Panc1 (cell line): Measurements from ENCODE around the gene ACADSB. TPM values are rescaled to one million over a fixed set of nuclear protein-coding genes. Genes with fewer than 3 reads are reported as not detected.

Experiments used
- ATAC-seq: fragments of 200-7000 bp; cut with Tn5 transposase; 2 replicates; pipeline ENCODE4 v1.9.1; 2020; ENCODE audit warnings: mild to moderate bottlenecking, moderate library complexity
- BruUV-seq: library from RNA; stranded (reverse); fragments of 400-500 nt; replicated peaks from 2 replicates; lab custom pipeline; 2021; lab: Mats Ljungman, UMichigan
- CTCF ChIA-PET: fragments of 300-600 bp; sonication (Branson Sonifier 250); formaldehyde crosslinking; loops from one replicate; lab custom pipeline; 2022; ENCODE audit warnings: antibody characterized with exemption; lab: Charles Lee
- POLR2A ChIA-PET: fragments of 300-600 bp; sonication (Branson Sonifier 250); formaldehyde crosslinking; loops from one replicate; lab custom pipeline; 2022; ENCODE audit warnings: antibody characterized with exemption; lab: Charles Lee
- DNase-seq: peaks from one replicate; pipeline ENCODE4 v3.0.0-alpha.2; 2010; ENCODE audit warnings: low read depth, low spot score
- H3K27ac ChIP-seq: 2 replicates; pipeline ENCODE4 v1.5.1; 2011; ENCODE audit warnings: mild to moderate bottlenecking, low read length, inconsistent platforms
- H3K27me3 ChIP-seq: fragments of 200-500 bp; sonication (Bioruptor generic); 2 replicates; pipeline ENCODE4 v1.6.0; 2014; ENCODE audit warnings: low read length, inconsistent platforms; ENCODE audit not compliant: control insufficient read depth, insufficient read depth
- H3K36me3 ChIP-seq: fragments of 200-500 bp; sonication (Bioruptor generic); 2 replicates; pipeline ENCODE4 v1.5.1; 2014; ENCODE audit warnings: inconsistent platforms, mild to moderate bottlenecking, low read length, moderate library complexity; ENCODE audit not compliant: control insufficient read depth, insufficient read depth
- H3K4me1 ChIP-seq: 2 replicates; pipeline ENCODE4 v1.5.1; 2011; ENCODE audit warnings: inconsistent platforms, mild to moderate bottlenecking, low read length, moderate library complexity; ENCODE audit not compliant: control insufficient read depth, insufficient read depth
- H3K4me3 ChIP-seq, 2 experiments: 2 replicates each; pipeline ENCODE4 v1.5.1; 2011 to 2012; ENCODE audit warnings: low read depth in 2 of 2, low read length in 2 of 2, mild to moderate bottlenecking in 2 of 2, inconsistent platforms in 1 of 2, moderate library complexity in 1 of 2
- H3K9me3 ChIP-seq: fragments of 200-500 bp; sonication (Bioruptor generic); 2 replicates; pipeline ENCODE4 v1.5.1; 2014; ENCODE audit warnings: low read depth, mild to moderate bottlenecking, inconsistent platforms, low read length, moderate library complexity; ENCODE audit not compliant: control insufficient read depth, insufficient read depth
- POLR2AphosphoS5 ChIP-seq: IDR thresholded peaks from 2 replicates; pipeline ENCODE4 v1.6.1; 2012; ENCODE audit warnings: mild to moderate bottlenecking, low read depth, low read length, moderate library complexity
- SIN3A ChIP-seq: IDR thresholded peaks from 2 replicates; pipeline ENCODE4 v1.6.1; 2012; ENCODE audit warnings: low read depth, mild to moderate bottlenecking, low read length, moderate library complexity, borderline replicate concordance; ENCODE audit not compliant: insufficient read depth
- TCF7L2 ChIP-seq: IDR thresholded peaks from 2 replicates; pipeline ENCODE4 v1.6.1; 2011; ENCODE audit warnings: mild to moderate bottlenecking, low read depth, low read length, inconsistent platforms
- in situ Hi-C: cut with HindIII; loops from 2 replicates; pipeline ENCODE4 v1.10.0; 2016; ENCODE audit warnings: low sequenced_read_pairs, low pct_unique_long_range_greater_than_20kb
- intact Hi-C: fragments of 100-400 bp; cut with micrococcal nuclease; formaldehyde crosslinking; loops from one replicate; pipeline ENCODE4 v1.10.0; 2022; ENCODE audit not compliant: unreplicated experiment
- total RNA-seq: library from RNA; stranded (reverse); gene quantifications from one replicate; pipeline ENCODE4 v1.2.1, GENCODE V29; 2021; ENCODE audit not compliant: unreplicated experiment
- TF ChIP-seq, protein P1 (sequence below): fragments of 450-650 bp; IDR thresholded peaks from 2 replicates; pipeline ENCODE4 v1.5.1; 2017; ENCODE audit warnings: mild to moderate bottlenecking
- TF ChIP-seq, protein P2 (sequence below), 2 experiments: IDR thresholded peaks; 2 replicates each; pipeline ENCODE4 v1.6.1; 2011 to 2012; ENCODE audit warnings: low read depth in 2 of 2, control low read depth in 1 of 2, low read length in 1 of 2, mild to moderate bottlenecking in 1 of 2, moderate library complexity in 1 of 2; ENCODE audit not compliant: insufficient read depth in 1 of 2

ACADSB gene
- total RNA-seq, 1 experiment from 2014 or later, result 19.2 TPM

DNA sequence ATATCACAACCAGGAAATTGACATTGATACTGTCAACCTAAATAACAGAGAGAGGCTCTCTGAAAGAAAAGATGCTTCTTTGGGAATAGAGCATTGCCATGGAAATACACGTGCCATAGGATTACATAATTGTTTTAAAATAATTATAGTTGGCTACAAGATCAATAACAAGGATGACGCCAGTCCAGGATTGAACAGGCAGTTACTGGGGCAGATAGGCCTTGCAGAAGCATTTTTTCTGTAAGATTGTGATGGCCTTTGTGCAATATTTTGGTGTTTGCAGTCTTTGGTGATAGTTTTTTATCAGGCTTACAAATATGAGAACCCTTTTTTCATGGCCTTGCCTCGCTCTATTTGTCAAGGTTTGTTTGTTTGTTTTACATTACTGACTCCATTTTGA, 10.5 kb downstream of the ACADSB start:
- Histone ChIP-seq H3K36me3 (no peaks in the 10 kb centered on the region), H3K27ac (no peak overlapping the region), H3K4me1 (no peaks in the 10 kb centered on the region), H3K27me3 (no peaks in the 10 kb centered on the region), H3K9me3 (no peaks in the 10 kb centered on the region), H3K4me3 (no peak overlapping the region)
- ATAC-seq (no peak), DNase-seq (no peak)
- ChIA-PET CTCF (no interaction called here), POLR2A (no interaction called here)
- TF ChIP-seq TCF7L2 (no peak), SIN3A (no peak), POLR2AphosphoS5 (no peak)
- TF ChIP-seq, protein P1, sequence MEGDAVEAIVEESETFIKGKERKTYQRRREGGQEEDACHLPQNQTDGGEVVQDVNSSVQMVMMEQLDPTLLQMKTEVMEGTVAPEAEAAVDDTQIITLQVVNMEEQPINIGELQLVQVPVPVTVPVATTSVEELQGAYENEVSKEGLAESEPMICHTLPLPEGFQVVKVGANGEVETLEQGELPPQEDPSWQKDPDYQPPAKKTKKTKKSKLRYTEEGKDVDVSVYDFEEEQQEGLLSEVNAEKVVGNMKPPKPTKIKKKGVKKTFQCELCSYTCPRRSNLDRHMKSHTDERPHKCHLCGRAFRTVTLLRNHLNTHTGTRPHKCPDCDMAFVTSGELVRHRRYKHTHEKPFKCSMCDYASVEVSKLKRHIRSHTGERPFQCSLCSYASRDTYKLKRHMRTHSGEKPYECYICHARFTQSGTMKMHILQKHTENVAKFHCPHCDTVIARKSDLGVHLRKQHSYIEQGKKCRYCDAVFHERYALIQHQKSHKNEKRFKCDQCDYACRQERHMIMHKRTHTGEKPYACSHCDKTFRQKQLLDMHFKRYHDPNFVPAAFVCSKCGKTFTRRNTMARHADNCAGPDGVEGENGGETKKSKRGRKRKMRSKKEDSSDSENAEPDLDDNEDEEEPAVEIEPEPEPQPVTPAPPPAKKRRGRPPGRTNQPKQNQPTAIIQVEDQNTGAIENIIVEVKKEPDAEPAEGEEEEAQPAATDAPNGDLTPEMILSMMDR, result no peak
- TF ChIP-seq, protein P2, sequence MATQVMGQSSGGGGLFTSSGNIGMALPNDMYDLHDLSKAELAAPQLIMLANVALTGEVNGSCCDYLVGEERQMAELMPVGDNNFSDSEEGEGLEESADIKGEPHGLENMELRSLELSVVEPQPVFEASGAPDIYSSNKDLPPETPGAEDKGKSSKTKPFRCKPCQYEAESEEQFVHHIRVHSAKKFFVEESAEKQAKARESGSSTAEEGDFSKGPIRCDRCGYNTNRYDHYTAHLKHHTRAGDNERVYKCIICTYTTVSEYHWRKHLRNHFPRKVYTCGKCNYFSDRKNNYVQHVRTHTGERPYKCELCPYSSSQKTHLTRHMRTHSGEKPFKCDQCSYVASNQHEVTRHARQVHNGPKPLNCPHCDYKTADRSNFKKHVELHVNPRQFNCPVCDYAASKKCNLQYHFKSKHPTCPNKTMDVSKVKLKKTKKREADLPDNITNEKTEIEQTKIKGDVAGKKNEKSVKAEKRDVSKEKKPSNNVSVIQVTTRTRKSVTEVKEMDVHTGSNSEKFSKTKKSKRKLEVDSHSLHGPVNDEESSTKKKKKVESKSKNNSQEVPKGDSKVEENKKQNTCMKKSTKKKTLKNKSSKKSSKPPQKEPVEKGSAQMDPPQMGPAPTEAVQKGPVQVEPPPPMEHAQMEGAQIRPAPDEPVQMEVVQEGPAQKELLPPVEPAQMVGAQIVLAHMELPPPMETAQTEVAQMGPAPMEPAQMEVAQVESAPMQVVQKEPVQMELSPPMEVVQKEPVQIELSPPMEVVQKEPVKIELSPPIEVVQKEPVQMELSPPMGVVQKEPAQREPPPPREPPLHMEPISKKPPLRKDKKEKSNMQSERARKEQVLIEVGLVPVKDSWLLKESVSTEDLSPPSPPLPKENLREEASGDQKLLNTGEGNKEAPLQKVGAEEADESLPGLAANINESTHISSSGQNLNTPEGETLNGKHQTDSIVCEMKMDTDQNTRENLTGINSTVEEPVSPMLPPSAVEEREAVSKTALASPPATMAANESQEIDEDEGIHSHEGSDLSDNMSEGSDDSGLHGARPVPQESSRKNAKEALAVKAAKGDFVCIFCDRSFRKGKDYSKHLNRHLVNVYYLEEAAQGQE (IDR thresholded peaks at IDR 0.05; ENCODE audit: insufficient read depth in 1 of 2, low read depth in 2 of 2, low read length in 1 of 2), result no peak
- intact Hi-C loops, result no loop called here
- no TSS peak for BruUV-seq
- in situ Hi-C loops, result no loop called here

- TF ChIP-seq, protein P1, result no peak
- TF ChIP-seq POLR2AphosphoS5 (no peak), TCF7L2 (no peak), SIN3A (no peak)
- TF ChIP-seq, protein P2 (IDR thresholded peaks at IDR 0.05; ENCODE audit: insufficient read depth in 1 of 2, low read depth in 2 of 2, low read length in 1 of 2), result no peak
- intact Hi-C loops, result no loop called here
- Histone ChIP-seq H3K9me3 (no peaks in the 10 kb centered on the region), H3K4me1 (no peaks in the 10 kb centered on the region), H3K4me3 (no peak overlapping the region), H3K36me3 (no peaks in the 10 kb centered on the region), H3K27me3 (no peaks in the 10 kb centered on the region), H3K27ac (no peak overlapping the region)
- CTCF ChIA-PET, result no interaction called here
- no TSS peak for BruUV-seq
- POLR2A ChIA-PET, result no interaction called here
- ATAC-seq (no peak), DNase-seq (no peak)
- in situ Hi-C loops, result no loop called here
Measured at GRCh38 chr10:123019941-123020703, 11.3 kb downstream of the ACADSB start.
